GM21390 (cell line): ENCODE results near the gene PMPCB.
A peak's percentile ranks its signal among the peaks of the same experiment; 100 is the strongest.
"Not testable (repeated sequence)": the region's sequence is repeated elsewhere in the genome, so short reads cannot be mapped to it uniquely, and the experiment has no call there.

ENCODE experiments used
- ATAC-seq: cut with Tn5 transposase; IDR thresholded peaks from one replicate; pipeline ENCODE4 v1.9.1; 2021; ENCODE audit not compliant: unreplicated experiment

PMPCB gene, protein sequence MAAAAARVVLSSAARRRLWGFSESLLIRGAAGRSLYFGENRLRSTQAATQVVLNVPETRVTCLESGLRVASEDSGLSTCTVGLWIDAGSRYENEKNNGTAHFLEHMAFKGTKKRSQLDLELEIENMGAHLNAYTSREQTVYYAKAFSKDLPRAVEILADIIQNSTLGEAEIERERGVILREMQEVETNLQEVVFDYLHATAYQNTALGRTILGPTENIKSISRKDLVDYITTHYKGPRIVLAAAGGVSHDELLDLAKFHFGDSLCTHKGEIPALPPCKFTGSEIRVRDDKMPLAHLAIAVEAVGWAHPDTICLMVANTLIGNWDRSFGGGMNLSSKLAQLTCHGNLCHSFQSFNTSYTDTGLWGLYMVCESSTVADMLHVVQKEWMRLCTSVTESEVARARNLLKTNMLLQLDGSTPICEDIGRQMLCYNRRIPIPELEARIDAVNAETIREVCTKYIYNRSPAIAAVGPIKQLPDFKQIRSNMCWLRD

DNA sequence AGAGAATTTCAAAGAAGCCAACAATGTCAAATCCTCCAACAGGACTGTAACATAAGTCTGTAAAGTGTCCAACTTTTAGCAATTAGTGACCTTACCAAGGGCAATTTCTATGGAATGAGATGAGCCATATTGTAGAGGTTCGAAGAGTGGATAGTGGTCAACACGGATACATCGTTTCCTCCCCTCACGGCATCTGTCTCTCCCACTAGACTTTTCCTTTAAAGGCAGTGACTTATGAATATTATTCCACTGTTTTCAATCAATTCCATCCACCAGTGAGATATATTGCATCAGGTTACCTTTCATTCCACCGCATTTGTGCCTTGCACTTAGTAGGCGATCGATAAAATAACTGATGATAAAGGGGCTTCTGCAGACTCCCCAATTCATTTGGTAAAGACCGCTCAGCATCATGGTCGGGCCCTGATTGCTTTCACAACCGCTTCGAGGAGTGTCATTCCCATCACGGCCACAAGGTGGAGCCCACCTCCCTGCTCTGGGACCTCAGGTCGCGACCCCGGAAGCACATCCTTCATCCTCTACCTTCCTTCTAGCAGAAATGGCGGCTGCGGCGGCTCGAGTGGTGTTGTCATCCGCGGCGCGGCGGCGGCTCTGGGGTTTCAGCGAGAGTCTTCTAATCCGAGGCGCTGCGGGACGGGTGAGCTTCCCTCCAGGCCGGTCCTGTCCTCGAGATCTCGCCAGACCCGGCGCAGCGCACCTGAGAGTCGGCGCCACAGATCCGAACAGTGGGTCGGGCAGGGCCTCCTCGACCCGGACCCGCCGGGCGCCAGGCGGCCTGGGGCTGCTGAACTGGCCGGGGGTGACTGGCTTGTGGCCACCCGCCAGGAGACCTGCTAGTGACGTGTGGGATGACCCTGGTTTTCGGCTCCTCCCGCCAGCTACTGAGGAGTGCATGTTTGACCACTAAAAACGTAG, at the start of gene PMPCB:
PMPCB (plus strand) TSS at position 535 of the 936 bp plus-strand sequence; CDS start at position 560, 25 bp downstream.
- ATAC-seq, result peak; percentile 94

- not testable (repeated sequence) for ATAC-seq
Observed at GRCh38 chr7:103253699-103254506, 43.3 kb upstream of the PMPCB start.

DNA sequence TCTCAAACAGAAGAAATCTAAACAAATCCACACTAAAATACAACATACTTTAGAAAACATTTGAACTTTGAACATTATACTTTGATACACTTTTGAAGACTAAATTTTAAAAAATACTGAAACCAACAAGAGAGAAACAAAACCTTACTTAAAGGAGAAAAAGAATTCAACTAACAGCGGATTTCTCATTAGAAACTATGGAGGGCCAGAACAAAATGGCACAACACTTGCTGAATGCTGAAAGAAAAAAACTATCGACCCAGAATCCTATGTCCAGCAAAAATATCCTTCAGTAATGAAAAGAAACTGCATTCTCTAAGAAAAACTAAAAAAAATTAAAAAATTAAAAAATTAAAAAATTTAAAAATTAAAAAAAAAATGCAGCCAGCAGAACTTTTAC, 33.2 kb upstream of the PMPCB start:
- ATAC-seq, result not testable (repeated sequence)

- ATAC-seq, result not testable (repeated sequence)
Observed at GRCh38 chr7:103266229-103266628, 31.0 kb upstream of the PMPCB start.

GRCh38 chr7:103273374-103273773, 23.9 kb upstream of the PMPCB start:
- ATAC-seq, result not testable (repeated sequence)

- not testable (repeated sequence) for ATAC-seq
Observed at GRCh38 chr7:103274867-103275266, 22.4 kb upstream of the PMPCB start.

DNA sequence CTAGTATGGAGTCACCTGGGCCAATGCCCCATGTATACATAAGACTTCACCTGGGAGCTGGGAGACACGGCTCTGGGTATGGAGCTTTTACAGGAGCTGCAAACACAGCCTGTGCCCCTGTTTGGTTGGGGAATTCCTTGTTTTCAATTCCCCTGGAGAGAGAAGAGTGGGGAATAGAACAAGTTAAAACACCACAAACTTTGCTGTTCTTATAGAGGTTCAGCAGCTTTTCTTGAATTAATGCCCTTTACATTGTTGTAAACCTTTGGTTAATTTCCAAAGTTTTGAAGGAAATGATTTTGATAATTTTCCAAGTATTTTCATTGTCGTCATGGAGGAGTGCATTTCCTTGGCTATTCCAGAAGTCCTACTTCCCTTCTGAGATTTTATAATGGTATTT, 19.0 kb upstream of the PMPCB start:
- not testable (repeated sequence) for ATAC-seq

- ATAC-seq, result peak; percentile 37
Observed at GRCh38 chr7:103279636-103279962, 17.6 kb upstream of the PMPCB start.

DNA sequence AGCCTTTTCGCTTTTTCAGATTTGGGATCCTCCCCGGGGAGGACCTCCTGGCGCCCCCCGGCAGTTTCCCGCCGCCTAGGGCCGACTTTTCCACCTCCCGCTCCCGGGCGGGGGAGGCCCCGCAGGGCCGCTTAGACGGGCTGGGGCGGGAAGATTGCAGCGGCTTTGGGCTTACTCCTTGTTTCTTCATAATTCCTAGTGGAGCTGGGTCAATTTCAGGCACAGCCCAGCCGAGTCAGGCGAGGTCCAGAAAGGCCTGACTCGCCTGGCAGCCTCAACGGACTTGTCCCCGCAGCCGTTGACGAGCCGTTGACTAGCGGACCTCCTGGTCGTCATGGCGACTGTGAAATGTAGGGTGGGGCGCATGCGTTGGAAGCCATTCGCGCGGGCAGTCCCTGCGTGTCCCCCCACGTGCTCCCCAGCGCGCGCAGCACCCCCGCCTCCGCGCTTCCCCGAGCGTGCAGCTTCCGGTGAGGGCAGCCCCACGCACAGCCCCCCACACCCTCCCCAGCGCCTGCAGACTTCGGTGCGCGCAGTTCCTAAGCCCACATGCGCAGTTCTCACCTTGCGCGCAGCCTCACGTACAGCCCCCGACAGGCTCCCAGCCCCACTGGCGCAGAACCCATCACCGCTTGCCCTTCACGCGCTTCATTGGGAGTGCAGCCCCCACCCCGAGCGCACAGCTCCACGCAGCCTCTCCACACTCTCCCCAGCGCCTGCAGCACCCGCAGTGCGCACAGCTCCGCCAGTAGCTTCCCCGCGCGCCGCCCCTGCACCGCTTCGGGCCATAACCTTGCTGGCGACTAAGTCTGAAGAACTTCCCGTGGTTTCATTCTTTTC, 17.1 kb upstream of the PMPCB start:
- peak; percentile 89 for ATAC-seq

DNA sequence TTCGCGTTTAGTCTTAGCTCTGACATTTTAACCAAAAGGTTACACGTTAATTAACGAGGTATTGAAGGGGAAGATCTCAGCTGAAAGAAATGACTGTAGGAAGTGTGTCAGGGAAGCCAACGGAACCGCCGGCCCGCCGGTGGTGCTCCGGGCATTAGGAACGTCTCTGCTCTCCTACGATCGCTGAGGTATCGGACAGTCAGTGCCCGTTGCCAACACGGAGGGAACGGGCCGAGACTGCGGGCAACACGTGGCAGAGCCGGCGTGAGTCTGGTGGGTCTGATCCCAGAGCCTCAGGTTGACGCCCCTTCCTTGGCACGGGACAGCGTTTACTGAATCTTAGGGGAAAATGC, 16.5 kb upstream of the PMPCB start:
- ATAC-seq, result peak; percentile 15

DNA sequence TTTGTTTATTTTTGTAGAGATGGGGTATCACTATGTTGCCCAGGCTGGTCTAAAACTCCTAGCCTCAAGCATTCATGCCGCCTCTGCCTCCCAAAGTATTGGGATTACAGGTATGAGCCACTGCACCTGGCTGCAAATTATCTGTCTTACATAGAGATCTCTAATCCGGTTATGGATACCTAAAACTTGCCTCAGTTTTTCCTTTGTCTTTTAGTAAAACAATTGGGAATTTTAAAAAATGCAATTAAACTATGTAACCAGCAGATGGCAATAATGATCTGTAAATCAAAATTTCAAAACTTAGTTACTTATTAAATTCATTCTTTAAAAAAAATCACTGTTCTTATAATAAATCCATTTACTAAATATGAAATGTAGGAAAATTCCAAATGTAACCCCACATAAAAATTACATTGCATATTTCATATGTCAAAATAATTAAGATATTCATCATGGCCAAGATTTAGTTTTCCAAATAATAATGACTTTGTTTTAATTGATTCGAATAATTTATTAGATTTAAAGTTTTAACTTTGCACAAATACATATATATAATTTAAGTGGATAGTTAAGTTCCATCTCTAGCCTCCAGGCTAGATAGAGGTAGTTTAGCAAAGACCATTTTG, 14.3 kb upstream of the PMPCB start:
- ATAC-seq, result not testable (repeated sequence)

DNA sequence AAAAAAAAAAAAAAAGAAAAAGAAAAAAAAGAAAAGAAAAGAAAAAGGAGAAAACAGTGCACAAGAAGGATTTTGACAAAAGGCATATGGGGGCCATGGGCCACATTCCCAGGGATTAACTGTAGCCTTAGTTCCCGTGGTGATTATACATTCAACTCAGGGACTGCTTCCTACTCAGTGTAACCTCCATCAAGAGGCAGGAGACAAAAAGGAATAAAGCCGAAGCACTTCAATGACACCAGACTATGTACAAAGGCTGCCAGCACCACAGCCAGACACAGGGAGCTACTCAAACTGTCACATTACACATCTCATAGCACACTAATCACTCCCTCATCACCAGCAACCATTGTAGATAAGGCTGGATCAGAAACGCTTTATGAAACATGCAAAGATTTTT, 5.1 kb upstream of the PMPCB start:
- no peak for ATAC-seq

DNA sequence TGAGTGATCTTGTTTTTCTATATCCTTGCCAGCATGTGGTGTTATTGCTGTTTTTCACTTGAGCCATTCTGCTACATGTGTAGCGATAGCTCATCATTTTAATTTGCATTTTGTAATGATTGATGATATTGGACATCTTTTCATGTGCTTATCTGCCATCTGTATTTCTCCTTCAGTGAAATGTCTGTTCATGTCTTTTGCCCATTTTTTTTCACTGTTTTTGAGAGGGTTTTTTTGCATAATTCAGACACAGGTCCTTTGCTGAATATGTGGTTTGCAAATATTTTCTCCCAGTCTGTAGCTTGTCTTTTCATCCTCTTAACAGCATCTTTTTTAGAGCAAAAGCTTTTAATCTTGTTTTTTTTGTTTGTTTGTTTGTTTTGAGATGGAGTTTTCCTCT, 3.7 kb upstream of the PMPCB start:
- no peak for ATAC-seq

DNA sequence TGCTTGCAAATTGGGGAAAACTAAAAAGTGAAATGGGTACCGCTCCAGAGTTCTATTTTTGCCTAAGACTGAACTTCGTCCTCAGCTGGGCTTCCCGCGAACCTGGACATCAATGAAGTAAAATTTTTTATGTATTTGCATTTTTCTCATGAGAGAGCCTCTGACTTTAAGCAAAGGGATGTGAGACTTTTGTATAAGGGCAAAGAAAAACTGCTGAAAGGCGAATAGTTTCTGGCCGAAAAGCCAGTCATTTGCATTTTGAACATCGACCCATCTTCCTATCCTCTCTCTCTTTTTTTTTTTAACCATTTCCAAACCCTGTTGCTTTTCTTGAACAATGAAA, 573 bp downstream of the PMPCB start:
- peak; percentile 15 for ATAC-seq

GRCh38 chr7:103299660-103300059, 2.4 kb downstream of the PMPCB start:
- ATAC-seq, result no peak

- no peak for ATAC-seq
Observed at GRCh38 chr7:103301441-103301840, 4.2 kb downstream of the PMPCB start.

- ATAC-seq, result no peak
Observed at GRCh38 chr7:103307503-103308231, 10.4 kb downstream of the PMPCB start.

DNA sequence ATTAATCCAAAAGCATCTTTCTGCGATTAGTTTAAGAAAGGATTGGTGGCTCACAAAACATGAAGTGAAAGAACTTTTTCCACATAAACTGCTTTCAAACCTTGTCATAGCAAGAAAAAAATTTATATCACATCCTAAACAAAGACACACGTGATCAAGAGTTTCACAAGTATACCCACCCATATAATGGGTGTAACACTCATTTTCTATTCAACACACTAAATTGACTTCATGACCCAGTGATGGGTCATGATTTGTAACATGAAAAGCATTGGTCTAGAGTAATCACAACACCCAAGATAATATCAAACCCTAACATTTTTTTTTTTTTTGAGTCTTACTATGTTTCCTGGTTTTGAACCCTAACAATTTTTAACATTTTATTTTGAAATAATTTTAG, 17.6 kb downstream of the PMPCB start:
- no peak for ATAC-seq

- ATAC-seq, result no peak
Observed at GRCh38 chr7:103316380-103316941, 19.2 kb downstream of the PMPCB start.
